SK-N-SH (cell line): ENCODE results near the gene ZNG1A. TPM values are rescaled to one million over a fixed set of nuclear protein-coding genes. Genes with fewer than 3 reads are reported as not detected.

Experiments used
- CTCF ChIA-PET: fragments of 300-600, 350-600 bp; formaldehyde crosslinking; extraction: SDS; loops from one replicate; lab custom pipeline; 2021; lab: Yijun Ruan, JAX
- POLR2A ChIA-PET: fragments of 350-600 bp; sonication (Branson Sonifier 250); formaldehyde crosslinking; extraction: SDS; loops from one replicate; lab custom pipeline; 2020; ENCODE audit warnings: antibody characterized with exemption, inconsistent platforms; lab: Yijun Ruan, JAX
- DNase-seq: peaks from one replicate; pipeline ENCODE4 v3.0.0; 2012
- H2AFZ ChIP-seq: fragments of 200-600 bp; sonication (generic); 2 replicates; pipeline ENCODE4 v1.8.1; 2016; ENCODE audit warnings: antibody characterized with exemption, mild to moderate bottlenecking, low read depth
- H3F3A ChIP-seq: fragments of 200-600 bp; sonication (generic); replicated peaks from 2 replicates; pipeline ENCODE3; 2016; ENCODE audit warnings: antibody characterized with exemption, mild to moderate bottlenecking; ENCODE audit not compliant: insufficient read depth
- H3K27ac ChIP-seq, 2 experiments: fragments of 200-500 bp in 1 of 2; fragments of 200-600 bp in 1 of 2; sonication (Bioruptor generic) in 1 of 2; sonication (generic), shearing (Covaris generic) in 1 of 2; 2 replicates each; pipeline versions ENCODE4 v1.5.1 to v1.6.1; 2014 to 2016; ENCODE audit warnings: low read depth in 2 of 2, inconsistent platforms in 1 of 2, low read length in 1 of 2, mild to moderate bottlenecking in 1 of 2, mixed read lengths in 1 of 2
- H3K27me3 ChIP-seq: fragments of 200-600 bp; sonication (generic), shearing (Covaris generic); 2 replicates; pipeline ENCODE4 v1.6.1; 2016; ENCODE audit warnings: mixed run types; ENCODE audit not compliant: insufficient read depth
- H3K36me3 ChIP-seq, 2 experiments: fragments of 200-500 bp in 1 of 2; fragments of 200-600 bp in 1 of 2; sonication (Bioruptor generic) in 1 of 2; sonication (generic) in 1 of 2; replicated peaks in 1 of 2; 2 replicates each; pipeline versions ENCODE3 to v1.5.1; 2014 to 2016; ENCODE audit warnings: low read length in 1 of 2, mild to moderate bottlenecking in 1 of 2; ENCODE audit not compliant: insufficient read depth in 2 of 2, control insufficient read depth in 1 of 2
- H3K4me1 ChIP-seq, 2 experiments: fragments of 200-500 bp in 1 of 2; fragments of 200-600 bp in 1 of 2; sonication (Bioruptor generic) in 1 of 2; sonication (generic), shearing (Covaris generic) in 1 of 2; 2 replicates each; pipeline versions ENCODE4 v1.5.1 to v1.6.1; 2014 to 2016; ENCODE audit warnings: low read depth in 1 of 2, low read length in 1 of 2, mixed run types in 1 of 2; ENCODE audit not compliant: insufficient read depth in 2 of 2, control insufficient read depth in 1 of 2
- H3K4me2 ChIP-seq: fragments of 200-600 bp; sonication (generic), shearing (Covaris generic); 2 replicates; pipeline ENCODE4 v1.6.1; 2017; ENCODE audit warnings: mixed run types
- H3K4me3 ChIP-seq, 2 experiments: fragments of 200-500 bp in 1 of 2; fragments of 200-600 bp in 1 of 2; sonication (Bioruptor generic) in 1 of 2; sonication (generic), shearing (Covaris generic) in 1 of 2; 2 replicates each; pipeline versions ENCODE4 v1.5.1 to v1.8.1; 2014 to 2016; ENCODE audit warnings: low read depth in 2 of 2, inconsistent platforms in 1 of 2, low read length in 1 of 2, mild to moderate bottlenecking in 1 of 2, mixed read lengths in 1 of 2, moderate library complexity in 1 of 2
- H3K79me2 ChIP-seq: fragments of 200-600 bp; sonication (generic); 2 replicates; pipeline ENCODE4 v1.8.1; 2017; ENCODE audit warnings: mild to moderate bottlenecking; ENCODE audit not compliant: insufficient read depth
- H3K9ac ChIP-seq: fragments of 200-600 bp; sonication (generic); 2 replicates; pipeline ENCODE4 v1.6.1; 2017; ENCODE audit warnings: mixed run types
- H3K9me2 ChIP-seq: fragments of 200-600 bp; sonication (generic); 2 replicates; pipeline ENCODE4 v1.6.1; 2017; ENCODE audit warnings: mixed run types
- H3K9me3 ChIP-seq: fragments of 200-600 bp; sonication (generic); 2 replicates; pipeline ENCODE4 v1.6.1; 2017; ENCODE audit warnings: mixed run types, mild to moderate bottlenecking, moderate library complexity
- H4K20me1 ChIP-seq: fragments of 200-600 bp; sonication (generic); 2 replicates; pipeline ENCODE4 v1.6.1; 2017; ENCODE audit warnings: mild to moderate bottlenecking, mixed run types; ENCODE audit not compliant: insufficient read depth
- CHD2 ChIP-seq: fragments of 150-350 bp; IDR thresholded peaks from 2 replicates; pipeline ENCODE4 v1.6.1; 2018; ENCODE audit warnings: low read length; ENCODE audit not compliant: partially characterized antibody
- ELF1 ChIP-seq: IDR thresholded peaks from 2 replicates; pipeline ENCODE4 v1.4.0; 2012
- EZH2phosphoT487 ChIP-seq: fragments of 200-600 bp; sonication (generic); IDR thresholded peaks from 2 replicates; pipeline ENCODE4 v1.6.1; 2017; ENCODE audit warnings: low read depth, mixed run types, mild to moderate bottlenecking, antibody characterized with exemption, moderate library complexity, borderline replicate concordance
- FOSL2 ChIP-seq: IDR thresholded peaks from 2 replicates; pipeline ENCODE4 v1.4.0; 2012; ENCODE audit warnings: low read depth, mild to moderate bottlenecking, moderate library complexity, borderline replicate concordance
- FOXJ3 ChIP-seq: sonication (generic); formaldehyde crosslinking; IDR thresholded peaks from 2 replicates; pipeline ENCODE4 v1.5.1; 2020; ENCODE audit warnings: mild to moderate bottlenecking, missing genetic modification reagents
- MEF2A ChIP-seq: IDR thresholded peaks from 2 replicates; pipeline ENCODE4 v1.4.0; 2012; ENCODE audit warnings: low read depth, borderline replicate concordance
- NRF1 ChIP-seq: IDR thresholded peaks from 2 replicates; pipeline ENCODE4 v1.6.1; 2012; ENCODE audit warnings: low read depth, mild to moderate bottlenecking, low read length
- RAD21 ChIP-seq: IDR thresholded peaks from 2 replicates; pipeline ENCODE4 v1.6.1; 2012; ENCODE audit warnings: mild to moderate bottlenecking, low read length
- SIN3A ChIP-seq: IDR thresholded peaks from 2 replicates; pipeline ENCODE4 v1.6.1; 2012; ENCODE audit warnings: low read depth, mild to moderate bottlenecking, low read length, moderate library complexity, borderline replicate concordance
- SMC3 ChIP-seq: IDR thresholded peaks from 2 replicates; pipeline ENCODE4 v1.6.1; 2012; ENCODE audit warnings: low read depth, low read length, improper control_type of control experiment
- WGBS: methylation state at CpG from one replicate; pipeline ENCODE4 v1.1.6; 2017; ENCODE audit warnings: low lambda C conversion rate; 5-methylcytosine and 5-hydroxymethylcytosine counted together
- polyA plus RNA-seq, 3 experiments: library from polyadenylated mRNA; depleted of rRNA; stranded (reverse); fragments of >200 nt; gene quantifications; 2 replicates each; pipeline ENCODE4 v1.2.3, GENCODE V29; 2012
- TF ChIP-seq, protein P1 (sequence below): IDR thresholded peaks from 2 replicates; pipeline ENCODE4; 2012
- TF ChIP-seq, protein P2 (sequence below): IDR thresholded peaks from 2 replicates; pipeline ENCODE4 v1.6.1; 2012; ENCODE audit warnings: mild to moderate bottlenecking, low read depth, low read length, moderate library complexity
- TF ChIP-seq, protein P3 (sequence below): fragments of 150-350 bp; IDR thresholded peaks from 2 replicates; pipeline ENCODE4 v1.6.1; 2017; ENCODE audit warnings: antibody characterized with exemption, low read length, low read depth, borderline replicate concordance
- TF ChIP-seq, protein P4 (sequence below): fragments of 150-350 bp; IDR thresholded peaks from 2 replicates; pipeline ENCODE4 v1.6.1; 2016; ENCODE audit warnings: mild to moderate bottlenecking, low read depth, low read length
- TF ChIP-seq, protein P5 (sequence below): IDR thresholded peaks from 2 replicates; pipeline ENCODE4 v1.4.0; 2012; ENCODE audit warnings: low read depth, borderline replicate concordance
- TF ChIP-seq, protein P6 (sequence below): IDR thresholded peaks from 2 replicates; pipeline ENCODE4 v1.4.0; 2012; ENCODE audit warnings: low read depth

Gene ZNG1A
- polyA plus RNA-seq, 1 of the 3 experiments (the other 2 are of a cell fraction): 14.3 TPM

DNA sequence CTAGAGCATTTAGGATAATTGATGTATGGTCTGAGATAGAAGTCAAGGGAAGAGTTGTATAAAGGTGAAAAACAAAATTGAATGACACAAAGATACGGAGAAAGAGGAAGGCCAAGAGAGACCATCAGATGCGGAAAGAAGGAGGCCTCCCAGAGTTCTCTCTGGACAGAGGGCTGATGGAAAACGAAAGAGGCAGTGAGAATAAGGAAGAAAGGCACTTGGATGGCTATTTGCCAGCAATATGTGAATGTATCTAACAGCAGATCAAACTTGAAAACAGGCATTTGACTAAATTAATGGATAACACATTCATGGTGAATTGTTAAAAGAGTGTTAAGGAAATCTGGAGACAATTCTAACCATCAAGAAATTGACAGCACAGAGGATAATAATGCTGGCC lies 33.4 kb upstream of the ZNG1A start:
- H2AFZ ChIP-seq: no peak overlapping the region
- no peaks in the 10 kb centered on the region for H3K4me1 ChIP-seq
- no peaks in the 10 kb centered on the region for H3K9me3 ChIP-seq
- TF ChIP-seq, protein P1, sequence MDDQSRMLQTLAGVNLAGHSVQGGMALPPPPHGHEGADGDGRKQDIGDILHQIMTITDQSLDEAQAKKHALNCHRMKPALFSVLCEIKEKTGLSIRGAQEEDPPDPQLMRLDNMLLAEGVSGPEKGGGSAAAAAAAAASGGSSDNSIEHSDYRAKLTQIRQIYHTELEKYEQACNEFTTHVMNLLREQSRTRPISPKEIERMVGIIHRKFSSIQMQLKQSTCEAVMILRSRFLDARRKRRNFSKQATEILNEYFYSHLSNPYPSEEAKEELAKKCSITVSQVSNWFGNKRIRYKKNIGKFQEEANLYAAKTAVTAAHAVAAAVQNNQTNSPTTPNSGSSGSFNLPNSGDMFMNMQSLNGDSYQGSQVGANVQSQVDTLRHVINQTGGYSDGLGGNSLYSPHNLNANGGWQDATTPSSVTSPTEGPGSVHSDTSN: no peak
- TF ChIP-seq, all 33 proteins: peak for 0
- 20% methylated on average over 3 of the region's 3 CpGs for WGBS
- no peaks in the 10 kb centered on the region for H4K20me1 ChIP-seq
- H3K36me3 ChIP-seq: no peaks in the 10 kb centered on the region
- H3K4me3 ChIP-seq: no peak overlapping the region
- H3K9ac ChIP-seq: no peak overlapping the region
- CTCF ChIA-PET: no interaction called here
- DNase-seq: no peak
- H3K27ac ChIP-seq: no peak overlapping the region
- no peaks in the 10 kb centered on the region for H3F3A ChIP-seq
- H3K9me2 ChIP-seq: no peaks in the 10 kb centered on the region
- peaks cover 44% of the 10 kb centered on the region for H3K27me3 ChIP-seq
- POLR2A ChIA-PET: no interaction called here
- H3K4me2 ChIP-seq: no peak overlapping the region
- no peaks in the 10 kb centered on the region for H3K79me2 ChIP-seq

DNA sequence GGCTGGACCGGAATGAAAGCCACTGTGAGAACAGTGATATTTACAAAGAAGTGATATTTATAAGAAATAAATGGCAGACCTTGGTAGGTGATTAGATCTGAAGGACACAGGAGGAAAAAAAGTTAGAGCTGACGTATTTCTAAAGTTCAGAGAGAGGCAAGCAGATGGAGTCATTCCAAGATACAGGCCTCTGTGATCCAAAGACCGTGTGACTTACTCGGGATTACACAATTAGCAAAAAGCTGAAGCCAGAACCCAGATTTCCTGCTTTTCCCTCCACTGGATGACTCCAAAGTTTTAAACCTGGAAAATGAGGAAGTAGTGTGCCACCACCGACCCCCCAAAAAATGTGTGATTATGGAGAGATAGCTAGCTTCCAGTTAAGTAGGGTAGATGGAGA lies 32.7 kb upstream of the ZNG1A start:
- TF ChIP-seq RAD21 (no peak), ELF1 (no peak), FOSL2 (no peak), CHD2 (no peak), NRF1 (no peak), MEF2A (no peak), EZH2phosphoT487 (no peak), SMC3 (no peak), FOXJ3 (CRISPR knock-in tag) (no peak), SIN3A (no peak)
- TF ChIP-seq, protein P1: no peak
- TF ChIP-seq, protein P2, sequence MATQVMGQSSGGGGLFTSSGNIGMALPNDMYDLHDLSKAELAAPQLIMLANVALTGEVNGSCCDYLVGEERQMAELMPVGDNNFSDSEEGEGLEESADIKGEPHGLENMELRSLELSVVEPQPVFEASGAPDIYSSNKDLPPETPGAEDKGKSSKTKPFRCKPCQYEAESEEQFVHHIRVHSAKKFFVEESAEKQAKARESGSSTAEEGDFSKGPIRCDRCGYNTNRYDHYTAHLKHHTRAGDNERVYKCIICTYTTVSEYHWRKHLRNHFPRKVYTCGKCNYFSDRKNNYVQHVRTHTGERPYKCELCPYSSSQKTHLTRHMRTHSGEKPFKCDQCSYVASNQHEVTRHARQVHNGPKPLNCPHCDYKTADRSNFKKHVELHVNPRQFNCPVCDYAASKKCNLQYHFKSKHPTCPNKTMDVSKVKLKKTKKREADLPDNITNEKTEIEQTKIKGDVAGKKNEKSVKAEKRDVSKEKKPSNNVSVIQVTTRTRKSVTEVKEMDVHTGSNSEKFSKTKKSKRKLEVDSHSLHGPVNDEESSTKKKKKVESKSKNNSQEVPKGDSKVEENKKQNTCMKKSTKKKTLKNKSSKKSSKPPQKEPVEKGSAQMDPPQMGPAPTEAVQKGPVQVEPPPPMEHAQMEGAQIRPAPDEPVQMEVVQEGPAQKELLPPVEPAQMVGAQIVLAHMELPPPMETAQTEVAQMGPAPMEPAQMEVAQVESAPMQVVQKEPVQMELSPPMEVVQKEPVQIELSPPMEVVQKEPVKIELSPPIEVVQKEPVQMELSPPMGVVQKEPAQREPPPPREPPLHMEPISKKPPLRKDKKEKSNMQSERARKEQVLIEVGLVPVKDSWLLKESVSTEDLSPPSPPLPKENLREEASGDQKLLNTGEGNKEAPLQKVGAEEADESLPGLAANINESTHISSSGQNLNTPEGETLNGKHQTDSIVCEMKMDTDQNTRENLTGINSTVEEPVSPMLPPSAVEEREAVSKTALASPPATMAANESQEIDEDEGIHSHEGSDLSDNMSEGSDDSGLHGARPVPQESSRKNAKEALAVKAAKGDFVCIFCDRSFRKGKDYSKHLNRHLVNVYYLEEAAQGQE: no peak
- TF ChIP-seq, protein P3, sequence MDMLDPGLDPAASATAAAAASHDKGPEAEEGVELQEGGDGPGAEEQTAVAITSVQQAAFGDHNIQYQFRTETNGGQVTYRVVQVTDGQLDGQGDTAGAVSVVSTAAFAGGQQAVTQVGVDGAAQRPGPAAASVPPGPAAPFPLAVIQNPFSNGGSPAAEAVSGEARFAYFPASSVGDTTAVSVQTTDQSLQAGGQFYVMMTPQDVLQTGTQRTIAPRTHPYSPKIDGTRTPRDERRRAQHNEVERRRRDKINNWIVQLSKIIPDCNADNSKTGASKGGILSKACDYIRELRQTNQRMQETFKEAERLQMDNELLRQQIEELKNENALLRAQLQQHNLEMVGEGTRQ: no peak
- TF ChIP-seq, protein P4, sequence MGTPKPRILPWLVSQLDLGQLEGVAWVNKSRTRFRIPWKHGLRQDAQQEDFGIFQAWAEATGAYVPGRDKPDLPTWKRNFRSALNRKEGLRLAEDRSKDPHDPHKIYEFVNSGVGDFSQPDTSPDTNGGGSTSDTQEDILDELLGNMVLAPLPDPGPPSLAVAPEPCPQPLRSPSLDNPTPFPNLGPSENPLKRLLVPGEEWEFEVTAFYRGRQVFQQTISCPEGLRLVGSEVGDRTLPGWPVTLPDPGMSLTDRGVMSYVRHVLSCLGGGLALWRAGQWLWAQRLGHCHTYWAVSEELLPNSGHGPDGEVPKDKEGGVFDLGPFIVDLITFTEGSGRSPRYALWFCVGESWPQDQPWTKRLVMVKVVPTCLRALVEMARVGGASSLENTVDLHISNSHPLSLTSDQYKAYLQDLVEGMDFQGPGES: no peak
- TF ChIP-seq, protein P5, sequence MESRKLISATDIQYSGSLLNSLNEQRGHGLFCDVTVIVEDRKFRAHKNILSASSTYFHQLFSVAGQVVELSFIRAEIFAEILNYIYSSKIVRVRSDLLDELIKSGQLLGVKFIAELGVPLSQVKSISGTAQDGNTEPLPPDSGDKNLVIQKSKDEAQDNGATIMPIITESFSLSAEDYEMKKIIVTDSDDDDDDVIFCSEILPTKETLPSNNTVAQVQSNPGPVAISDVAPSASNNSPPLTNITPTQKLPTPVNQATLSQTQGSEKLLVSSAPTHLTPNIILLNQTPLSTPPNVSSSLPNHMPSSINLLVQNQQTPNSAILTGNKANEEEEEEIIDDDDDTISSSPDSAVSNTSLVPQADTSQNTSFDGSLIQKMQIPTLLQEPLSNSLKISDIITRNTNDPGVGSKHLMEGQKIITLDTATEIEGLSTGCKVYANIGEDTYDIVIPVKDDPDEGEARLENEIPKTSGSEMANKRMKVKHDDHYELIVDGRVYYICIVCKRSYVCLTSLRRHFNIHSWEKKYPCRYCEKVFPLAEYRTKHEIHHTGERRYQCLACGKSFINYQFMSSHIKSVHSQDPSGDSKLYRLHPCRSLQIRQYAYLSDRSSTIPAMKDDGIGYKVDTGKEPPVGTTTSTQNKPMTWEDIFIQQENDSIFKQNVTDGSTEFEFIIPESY: no peak
- TF ChIP-seq, protein P6, sequence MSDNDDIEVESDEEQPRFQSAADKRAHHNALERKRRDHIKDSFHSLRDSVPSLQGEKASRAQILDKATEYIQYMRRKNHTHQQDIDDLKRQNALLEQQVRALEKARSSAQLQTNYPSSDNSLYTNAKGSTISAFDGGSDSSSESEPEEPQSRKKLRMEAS: no peak
- Histone ChIP-seq H3K9me3 (no peaks in the 10 kb centered on the region), H3K9me2 (no peaks in the 10 kb centered on the region), H3K36me3 (no peaks in the 10 kb centered on the region), H3F3A (no peaks in the 10 kb centered on the region), H3K79me2 (no peaks in the 10 kb centered on the region), H3K27ac (no peak overlapping the region), H3K4me2 (no peak overlapping the region), H2AFZ (no peak overlapping the region), H3K4me1 (no peaks in the 10 kb centered on the region), H3K4me3 (no peak overlapping the region), H4K20me1 (no peaks in the 10 kb centered on the region), H3K27me3 (peaks cover 44% of the 10 kb centered on the region), H3K9ac (no peak overlapping the region)
- CTCF ChIA-PET: no interaction called here
- 9% methylated on average over 5 of the region's 5 CpGs for WGBS
- POLR2A ChIA-PET: no interaction called here
- no peak for DNase-seq
